WI38 (cell line): ENCODE results near the gene AMIGO1.

Experiments used
- H3K4me3 ChIP-seq: 2 replicates; pipeline ENCODE4 v1.5.1; 2011; ENCODE audit warnings: low read depth, mild to moderate bottlenecking, control low read depth, low read length
- TF ChIP-seq, protein P1 (sequence below): IDR thresholded peaks from 2 replicates; pipeline ENCODE4 v1.5.1; 2012; ENCODE audit warnings: low read depth, mild to moderate bottlenecking, control low read depth, low read length

The AMIGO1 gene

DNA sequence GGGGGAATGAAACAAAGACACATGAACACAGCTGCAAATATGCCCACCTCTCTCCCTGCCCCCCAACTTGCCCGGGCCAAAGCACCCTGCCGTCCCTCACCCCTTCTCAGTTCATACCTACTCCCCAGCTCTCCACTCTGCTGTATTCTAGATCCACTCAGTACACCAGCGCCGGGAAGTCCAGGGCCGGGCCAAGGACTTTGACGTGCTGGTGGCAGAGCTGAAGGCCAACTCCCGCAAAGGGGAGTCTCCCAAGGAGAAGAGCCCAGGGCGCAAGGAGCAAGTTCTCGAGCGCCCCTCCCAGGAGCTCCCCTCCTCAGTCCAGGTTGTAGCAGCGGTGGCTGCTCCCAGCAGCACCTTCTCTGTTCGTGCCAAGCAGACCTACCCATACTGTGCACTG lies 20.8 kb downstream of the AMIGO1 start:
- TF ChIP-seq, protein P1, sequence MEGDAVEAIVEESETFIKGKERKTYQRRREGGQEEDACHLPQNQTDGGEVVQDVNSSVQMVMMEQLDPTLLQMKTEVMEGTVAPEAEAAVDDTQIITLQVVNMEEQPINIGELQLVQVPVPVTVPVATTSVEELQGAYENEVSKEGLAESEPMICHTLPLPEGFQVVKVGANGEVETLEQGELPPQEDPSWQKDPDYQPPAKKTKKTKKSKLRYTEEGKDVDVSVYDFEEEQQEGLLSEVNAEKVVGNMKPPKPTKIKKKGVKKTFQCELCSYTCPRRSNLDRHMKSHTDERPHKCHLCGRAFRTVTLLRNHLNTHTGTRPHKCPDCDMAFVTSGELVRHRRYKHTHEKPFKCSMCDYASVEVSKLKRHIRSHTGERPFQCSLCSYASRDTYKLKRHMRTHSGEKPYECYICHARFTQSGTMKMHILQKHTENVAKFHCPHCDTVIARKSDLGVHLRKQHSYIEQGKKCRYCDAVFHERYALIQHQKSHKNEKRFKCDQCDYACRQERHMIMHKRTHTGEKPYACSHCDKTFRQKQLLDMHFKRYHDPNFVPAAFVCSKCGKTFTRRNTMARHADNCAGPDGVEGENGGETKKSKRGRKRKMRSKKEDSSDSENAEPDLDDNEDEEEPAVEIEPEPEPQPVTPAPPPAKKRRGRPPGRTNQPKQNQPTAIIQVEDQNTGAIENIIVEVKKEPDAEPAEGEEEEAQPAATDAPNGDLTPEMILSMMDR, result no peak
- H3K4me3 ChIP-seq, result no peak overlapping the region

DNA sequence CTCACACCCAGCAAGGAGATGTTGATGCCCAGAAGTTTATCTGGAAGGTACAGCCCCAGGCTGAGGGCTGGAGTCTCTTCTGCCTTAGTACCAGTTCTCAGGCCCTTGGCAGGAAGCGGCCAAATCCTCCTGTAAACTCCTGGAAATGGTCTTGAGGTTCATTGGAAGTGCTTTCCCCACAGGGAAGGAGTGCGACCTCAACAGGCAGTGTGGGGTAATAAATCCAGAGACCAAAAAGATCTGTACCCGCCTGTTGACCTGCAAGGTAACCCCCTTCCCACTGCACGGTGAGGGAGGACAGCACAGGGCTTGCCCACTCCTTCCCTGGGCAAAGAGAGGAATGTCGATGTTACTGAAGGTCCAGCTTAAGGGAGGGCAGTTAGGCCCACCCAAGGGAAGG lies 21.3 kb downstream of the AMIGO1 start:
- TF ChIP-seq, protein P1, result no peak

DNA sequence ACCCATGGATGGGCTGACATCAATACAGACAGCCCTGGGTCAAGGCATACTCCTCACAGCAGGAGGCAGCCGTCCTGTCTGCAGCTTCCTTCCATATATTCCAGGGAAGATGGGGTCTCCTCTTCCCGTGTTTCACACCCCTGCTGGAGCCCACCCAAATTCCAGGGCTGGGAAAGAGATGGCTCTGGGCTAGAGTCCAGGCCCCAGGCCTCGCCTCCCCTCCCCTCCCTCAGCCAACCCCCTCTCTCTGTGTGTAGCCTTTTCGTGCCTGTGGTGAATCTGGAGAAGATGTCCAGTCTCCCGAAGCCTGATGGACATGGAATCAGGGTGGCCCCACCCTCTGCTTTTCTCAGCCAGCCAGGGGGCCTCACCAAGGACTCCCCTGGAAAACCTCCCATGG lies 22.3 kb downstream of the AMIGO1 start:
- TF ChIP-seq, protein P1, result no peak
- no peak overlapping the region for H3K4me3 ChIP-seq

More for the DNA sequence above, 21.3 kb downstream of the AMIGO1 start:
- no peak overlapping the region for H3K4me3 ChIP-seq

DNA sequence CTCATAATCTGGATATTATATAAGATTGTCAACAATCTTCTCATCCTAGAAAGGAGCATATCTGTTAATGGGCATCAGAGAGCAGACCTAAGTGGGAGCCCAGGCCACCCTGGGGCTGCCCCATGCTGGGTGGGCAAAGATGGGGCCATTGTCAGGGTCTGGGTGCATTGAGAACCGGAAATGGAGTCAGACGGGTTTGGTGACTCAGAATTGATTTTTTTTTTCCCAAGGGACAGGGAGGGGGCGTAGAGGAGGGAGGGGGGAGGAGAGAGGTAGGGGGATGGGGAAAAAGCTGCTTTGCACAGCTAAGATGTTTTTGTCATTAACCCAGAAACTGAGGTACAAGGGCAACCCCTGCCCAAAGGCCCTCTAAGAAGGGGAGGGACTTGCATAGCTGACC lies 24.5 kb downstream of the AMIGO1 start:
- TF ChIP-seq, protein P1, result no peak
- H3K4me3 ChIP-seq, result peak overlapping the region; percentile 72

DNA sequence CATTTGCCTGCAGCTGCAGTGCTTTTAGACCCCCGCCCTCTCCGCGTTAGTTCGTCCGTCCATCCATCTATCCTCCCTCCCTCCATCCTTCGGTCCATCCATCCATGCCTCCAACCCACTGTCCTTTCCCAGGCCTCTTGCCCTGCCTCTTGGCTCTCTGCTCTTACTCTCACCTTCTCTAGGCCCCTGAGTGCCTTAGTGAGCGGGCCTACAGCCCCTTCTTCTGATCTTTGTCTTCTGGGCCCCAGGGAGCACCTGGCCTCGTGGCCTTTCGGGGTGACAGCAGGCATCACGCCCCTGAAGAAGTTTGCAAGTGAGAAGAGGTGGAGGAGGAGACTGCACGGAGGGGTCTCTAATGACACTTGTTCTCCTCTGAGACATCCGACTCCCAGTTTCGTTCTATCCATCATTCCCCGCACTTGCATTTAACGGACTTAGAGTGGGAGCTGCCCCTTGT lies 25.0 kb downstream of the AMIGO1 start:
- H3K4me3 ChIP-seq, result peak overlapping the region; percentile 72
- TF ChIP-seq, protein P1, result no peak

DNA sequence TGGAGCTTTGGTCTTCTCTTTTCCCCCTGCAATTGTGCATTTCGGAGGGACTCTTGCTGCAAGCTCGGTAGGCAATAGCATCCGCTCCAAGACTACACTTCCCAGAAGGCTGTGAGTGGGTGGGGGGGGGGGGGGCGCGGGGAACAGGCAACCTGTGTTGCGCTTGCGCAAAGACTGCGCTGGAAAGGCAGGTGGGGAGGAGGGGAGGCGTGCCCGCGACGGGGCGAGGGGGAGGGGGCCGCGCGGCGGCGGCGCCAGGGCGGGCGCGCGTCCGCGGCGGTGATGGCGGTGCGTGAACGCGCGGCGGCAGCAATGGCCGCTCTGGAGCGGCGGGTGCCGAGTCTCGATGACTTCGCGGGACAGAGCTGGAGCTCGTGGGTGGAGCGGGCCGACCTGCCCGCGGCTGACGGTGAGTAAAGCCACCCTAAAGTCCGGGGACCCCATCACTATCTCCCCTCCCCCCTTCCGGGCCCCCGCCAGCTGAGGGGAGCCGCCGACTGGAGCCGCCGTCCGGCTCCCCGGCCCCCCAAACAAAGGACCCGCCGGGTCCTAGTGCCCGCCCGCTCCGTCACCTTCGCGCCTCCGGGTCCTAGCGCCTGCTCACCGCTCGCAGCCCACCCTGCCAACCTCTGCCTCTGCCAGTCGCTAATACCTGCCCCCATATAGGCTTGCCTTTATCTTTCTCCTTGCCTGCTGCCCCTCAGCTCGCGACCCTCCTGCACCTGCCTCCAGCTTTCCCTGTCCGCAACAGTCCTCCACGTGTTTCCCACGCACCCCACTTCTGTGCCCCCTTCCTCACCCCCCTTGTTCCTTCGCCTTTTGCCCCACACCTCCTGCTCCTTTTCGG lies 25.6 kb downstream of the AMIGO1 start, which contains the start of gene ATXN7L2:
ATXN7L2 (plus strand) TSS at position 234 of the 847 bp plus-strand sequence; CDS start at position 283, 49 bp downstream.
- H3K4me3 ChIP-seq, result peak within 1 kb of the TSS; percentile 72
- TF ChIP-seq, protein P1, result no peak

DNA sequence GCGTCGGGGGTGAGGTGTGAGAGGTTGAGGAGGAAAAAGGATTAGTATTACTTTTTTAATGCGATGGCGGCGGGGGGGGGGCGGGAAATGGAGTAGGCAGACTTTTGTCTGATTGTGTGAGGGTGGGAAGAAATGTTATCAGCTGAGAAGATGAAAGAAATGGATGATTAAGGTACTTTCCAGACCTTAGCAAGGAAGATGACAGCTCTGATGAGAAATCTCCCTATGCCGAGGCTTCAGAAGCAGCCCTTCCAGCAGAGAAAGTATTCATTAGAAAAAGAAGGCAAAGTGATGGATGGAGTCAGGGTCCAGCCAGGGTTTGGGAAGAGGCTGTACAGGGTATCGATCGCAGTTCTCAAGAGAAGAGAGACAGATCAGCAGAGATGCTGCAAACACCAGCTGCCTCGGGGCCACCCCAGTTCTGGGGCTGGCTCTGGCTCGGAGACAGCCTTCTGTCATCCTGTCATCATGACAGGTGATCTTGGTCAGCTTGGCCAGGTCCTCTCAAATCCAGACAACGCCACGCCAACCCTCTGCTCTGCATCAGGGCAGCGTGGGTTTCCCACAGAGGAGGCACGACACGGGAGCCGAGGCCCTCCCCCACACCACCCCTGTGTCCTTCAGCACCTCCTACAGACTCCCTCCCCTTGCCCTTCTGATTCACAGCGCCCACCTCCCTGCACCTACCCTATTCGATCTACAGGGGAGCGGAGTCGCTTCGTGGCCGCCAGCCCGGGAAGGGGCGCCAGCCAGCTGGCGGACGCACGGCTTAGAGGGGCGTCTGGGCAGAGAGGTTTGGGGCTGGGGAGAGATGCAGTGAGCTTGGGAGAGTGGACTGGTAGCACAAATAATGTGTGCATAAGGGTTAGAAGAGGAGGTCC lies 26.5 kb downstream of the AMIGO1 start:
- peak overlapping the region; percentile 60 for H3K4me3 ChIP-seq
- TF ChIP-seq, protein P1, result no peak
